OCI-LY3 (cell line): ENCODE measurements around the gene KCNK7.

Experiments
- EZH2phosphoT487 ChIP-seq: fragments of 200-600 bp; shearing (Covaris generic); IDR thresholded peaks from 2 replicates; pipeline ENCODE4 v1.6.1; 2018; ENCODE audit warnings: antibody characterized with exemption, mixed run types, low read depth
- TF ChIP-seq, protein P1 (sequence below): fragments of 200-600, 300-600 bp; sonication (generic); IDR thresholded peaks from 2 replicates; pipeline ENCODE4 v1.5.1; 2014; ENCODE audit warnings: antibody characterized with exemption, low read length, low read depth

- TF ChIP-seq, protein P1, sequence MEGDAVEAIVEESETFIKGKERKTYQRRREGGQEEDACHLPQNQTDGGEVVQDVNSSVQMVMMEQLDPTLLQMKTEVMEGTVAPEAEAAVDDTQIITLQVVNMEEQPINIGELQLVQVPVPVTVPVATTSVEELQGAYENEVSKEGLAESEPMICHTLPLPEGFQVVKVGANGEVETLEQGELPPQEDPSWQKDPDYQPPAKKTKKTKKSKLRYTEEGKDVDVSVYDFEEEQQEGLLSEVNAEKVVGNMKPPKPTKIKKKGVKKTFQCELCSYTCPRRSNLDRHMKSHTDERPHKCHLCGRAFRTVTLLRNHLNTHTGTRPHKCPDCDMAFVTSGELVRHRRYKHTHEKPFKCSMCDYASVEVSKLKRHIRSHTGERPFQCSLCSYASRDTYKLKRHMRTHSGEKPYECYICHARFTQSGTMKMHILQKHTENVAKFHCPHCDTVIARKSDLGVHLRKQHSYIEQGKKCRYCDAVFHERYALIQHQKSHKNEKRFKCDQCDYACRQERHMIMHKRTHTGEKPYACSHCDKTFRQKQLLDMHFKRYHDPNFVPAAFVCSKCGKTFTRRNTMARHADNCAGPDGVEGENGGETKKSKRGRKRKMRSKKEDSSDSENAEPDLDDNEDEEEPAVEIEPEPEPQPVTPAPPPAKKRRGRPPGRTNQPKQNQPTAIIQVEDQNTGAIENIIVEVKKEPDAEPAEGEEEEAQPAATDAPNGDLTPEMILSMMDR: no peak
- no peak for TF ChIP-seq EZH2phosphoT487
Measured at GRCh38 chr11:65580031-65580692, 15.4 kb downstream of the KCNK7 start.
